IPS-18a (cell line): ENCODE data around the gene ICAM5.
"Not testable (repeated sequence)": the region's sequence is repeated elsewhere in the genome, so short reads cannot be mapped to it uniquely, and the experiment has no call there.

ENCODE experiments used
- H3K27ac ChIP-seq: one replicate; pipeline ENCODE4 v1.5.1; 2013; ENCODE audit warnings: low read length
- H3K27me3 ChIP-seq: one replicate; pipeline ENCODE4 v1.6.1; 2013; ENCODE audit warnings: mild to moderate bottlenecking, low read length; ENCODE audit not compliant: control insufficient read depth, insufficient read depth
- H3K36me3 ChIP-seq: one replicate; pipeline ENCODE4 v1.6.1; 2013; ENCODE audit warnings: low read depth, low read length; ENCODE audit not compliant: control insufficient read depth
- H3K4me1 ChIP-seq: one replicate; pipeline ENCODE4 v1.6.1; 2013; ENCODE audit warnings: low read depth, low read length; ENCODE audit not compliant: control insufficient read depth
- H3K4me3 ChIP-seq: one replicate; pipeline ENCODE4 v1.5.1; 2013; ENCODE audit warnings: low read length
- H3K9ac ChIP-seq: one replicate; pipeline ENCODE4 v1.6.1; 2013; ENCODE audit warnings: mild to moderate bottlenecking, low read length, moderate library complexity
- H3K9me3 ChIP-seq: one replicate; pipeline ENCODE4 v1.6.1; 2013; ENCODE audit warnings: low read depth, low read length; ENCODE audit not compliant: control insufficient read depth

Gene ICAM5

DNA sequence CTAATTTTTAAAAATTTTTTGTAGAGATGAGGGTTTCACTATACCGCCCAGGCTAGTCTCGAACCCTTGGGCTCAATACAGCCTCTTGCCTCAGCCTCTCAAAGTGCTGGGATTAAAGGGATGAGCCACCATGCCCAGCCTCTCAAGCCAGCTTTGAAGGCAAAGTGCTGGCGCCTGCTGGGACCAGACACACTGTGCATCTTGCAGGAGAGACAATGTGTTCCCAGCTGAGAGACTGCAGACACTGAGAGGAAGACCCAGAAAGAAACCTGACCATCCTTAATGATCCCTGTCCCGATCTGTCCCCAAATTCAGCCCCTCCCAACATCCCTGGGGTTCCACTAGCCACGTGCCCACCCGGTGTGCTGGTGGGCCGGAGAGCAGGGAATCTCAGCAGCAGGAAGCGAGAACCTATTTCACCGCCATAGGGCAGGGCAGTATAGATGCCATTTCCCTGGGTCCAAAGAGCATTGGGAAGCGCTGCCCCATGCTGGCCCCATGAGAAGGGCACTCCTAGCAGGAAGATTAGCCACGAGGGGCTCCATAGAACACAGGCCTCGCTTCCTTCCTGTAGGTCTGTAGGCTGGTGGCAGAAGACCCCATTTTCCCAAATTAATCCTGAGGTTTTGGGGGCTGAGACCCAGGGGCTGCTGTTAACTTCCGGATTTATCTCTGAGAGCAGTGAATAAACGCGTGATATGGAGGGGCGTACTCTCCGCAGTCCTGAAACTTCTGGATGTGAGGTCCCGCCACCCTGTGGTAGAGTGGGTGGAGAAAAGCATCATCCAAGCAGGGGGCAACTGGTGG, 42.6 kb downstream of the ICAM5 start:
- H3K36me3 ChIP-seq, result peaks cover 31% of the 10 kb centered on the region
- H3K4me3 ChIP-seq, result peak overlapping the region; percentile 92
- peaks cover 13% of the 10 kb centered on the region for H3K4me1 ChIP-seq
- peak overlapping the region; percentile 84 for H3K27ac ChIP-seq
- peaks cover 9% of the 10 kb centered on the region for H3K27me3 ChIP-seq
- H3K9ac ChIP-seq, result peak overlapping the region; percentile 90
- no peaks in the 10 kb centered on the region for H3K9me3 ChIP-seq

DNA sequence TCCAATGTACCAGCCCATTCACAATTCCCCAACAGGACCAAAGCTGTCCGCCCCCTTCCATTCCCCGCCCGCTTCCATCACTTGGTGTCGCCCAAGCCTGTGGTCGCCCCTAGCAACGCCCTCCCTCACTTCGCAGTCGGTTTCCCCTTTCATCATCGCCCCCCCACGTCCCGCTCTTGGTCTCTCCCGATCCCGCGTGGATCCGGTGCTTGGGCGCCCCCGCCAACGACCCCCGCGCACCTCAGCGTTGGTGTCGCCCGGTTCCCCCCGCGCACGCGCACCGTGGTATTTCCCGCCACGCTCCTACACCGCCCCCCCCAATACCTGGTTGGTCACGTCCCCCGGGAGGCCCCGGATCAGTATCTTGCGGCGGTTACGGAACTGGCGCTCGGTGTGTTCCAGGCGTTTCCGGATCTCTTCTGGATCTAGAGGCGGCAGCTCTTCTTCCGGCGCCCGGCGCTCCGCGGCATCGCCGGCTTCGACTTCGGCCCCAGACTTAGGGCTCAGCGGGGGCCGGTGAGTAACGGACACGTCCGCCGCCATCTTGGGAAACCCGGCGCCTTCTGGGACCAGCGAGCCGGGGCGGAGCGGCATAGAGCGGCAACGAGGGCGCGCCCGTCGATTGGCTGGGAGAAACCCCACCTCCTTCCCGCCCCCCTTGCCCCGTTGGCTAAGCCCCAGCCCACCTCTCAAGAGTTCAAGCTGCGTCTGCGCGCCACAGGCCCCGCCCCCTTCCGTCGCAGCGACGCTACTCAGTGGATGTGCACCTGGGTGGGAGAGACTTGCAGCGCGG, 43.4 kb downstream of the ICAM5 start, which contains the start of gene RAVER1:
Gene RAVER1 (minus strand): TSS at position 565 of the 793 bp plus-strand sequence. CDS start 22 bp downstream, at position 543.
- peak within 1 kb of the TSS; percentile 90 for H3K9ac ChIP-seq
- peak within 1 kb of the TSS; percentile 84 for H3K27ac ChIP-seq
- peaks cover 23% of the 10 kb centered on the region for H3K36me3 ChIP-seq
- peak within 1 kb of the TSS; percentile 92 for H3K4me3 ChIP-seq
- H3K4me1 ChIP-seq, result peaks cover 13% of the 10 kb centered on the region
- H3K27me3 ChIP-seq, result peaks cover 9% of the 10 kb centered on the region
- H3K9me3 ChIP-seq, result no peaks in the 10 kb centered on the region

DNA sequence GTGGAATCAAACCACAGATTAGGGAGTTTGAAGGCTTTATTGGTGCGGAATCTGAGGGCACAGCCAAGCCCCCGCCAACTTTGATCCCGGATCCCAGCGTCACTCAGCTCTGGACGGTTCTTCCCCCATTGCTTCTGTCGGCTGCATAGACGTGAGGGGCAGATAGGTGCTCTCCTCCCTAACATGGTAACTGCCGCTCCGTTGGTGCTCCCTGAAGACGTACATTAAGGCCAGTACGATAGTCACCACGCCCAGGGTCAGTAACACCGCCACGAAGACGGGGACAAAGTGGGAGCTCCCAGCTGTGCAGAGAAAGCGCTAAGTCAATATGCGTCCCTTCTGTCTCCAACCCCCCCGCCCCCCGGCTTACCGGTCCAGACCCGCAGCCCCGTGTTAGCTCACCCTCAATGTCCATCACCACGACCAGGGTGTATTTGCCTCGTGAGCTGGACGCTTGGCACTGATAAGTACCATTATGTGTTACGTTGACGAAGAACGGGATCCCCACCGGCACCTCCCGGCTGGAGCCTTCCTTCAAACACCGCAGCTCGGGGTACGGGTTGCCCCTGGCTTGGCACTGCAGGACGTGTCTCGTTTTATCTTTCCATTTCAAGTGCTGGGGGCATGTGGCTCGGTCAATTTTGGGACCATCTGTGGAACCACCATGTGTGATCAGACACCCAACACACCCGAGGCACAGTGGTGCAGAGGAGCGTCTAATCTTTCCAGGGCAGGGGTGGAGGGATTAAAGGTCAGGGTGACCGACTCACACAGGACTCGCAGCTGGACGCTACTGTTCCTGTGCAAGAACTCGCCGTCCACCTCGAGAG, 44.2 kb downstream of the ICAM5 start:
- Histone ChIP-seq H3K27ac (no peak overlapping the region), H3K9ac (peak overlapping the region; percentile 90), H3K4me3 (peak overlapping the region; percentile 92), H3K4me1 (peaks cover 13% of the 10 kb centered on the region), H3K9me3 (no peaks in the 10 kb centered on the region), H3K36me3 (peaks cover 16% of the 10 kb centered on the region), H3K27me3 (peaks cover 9% of the 10 kb centered on the region)

DNA sequence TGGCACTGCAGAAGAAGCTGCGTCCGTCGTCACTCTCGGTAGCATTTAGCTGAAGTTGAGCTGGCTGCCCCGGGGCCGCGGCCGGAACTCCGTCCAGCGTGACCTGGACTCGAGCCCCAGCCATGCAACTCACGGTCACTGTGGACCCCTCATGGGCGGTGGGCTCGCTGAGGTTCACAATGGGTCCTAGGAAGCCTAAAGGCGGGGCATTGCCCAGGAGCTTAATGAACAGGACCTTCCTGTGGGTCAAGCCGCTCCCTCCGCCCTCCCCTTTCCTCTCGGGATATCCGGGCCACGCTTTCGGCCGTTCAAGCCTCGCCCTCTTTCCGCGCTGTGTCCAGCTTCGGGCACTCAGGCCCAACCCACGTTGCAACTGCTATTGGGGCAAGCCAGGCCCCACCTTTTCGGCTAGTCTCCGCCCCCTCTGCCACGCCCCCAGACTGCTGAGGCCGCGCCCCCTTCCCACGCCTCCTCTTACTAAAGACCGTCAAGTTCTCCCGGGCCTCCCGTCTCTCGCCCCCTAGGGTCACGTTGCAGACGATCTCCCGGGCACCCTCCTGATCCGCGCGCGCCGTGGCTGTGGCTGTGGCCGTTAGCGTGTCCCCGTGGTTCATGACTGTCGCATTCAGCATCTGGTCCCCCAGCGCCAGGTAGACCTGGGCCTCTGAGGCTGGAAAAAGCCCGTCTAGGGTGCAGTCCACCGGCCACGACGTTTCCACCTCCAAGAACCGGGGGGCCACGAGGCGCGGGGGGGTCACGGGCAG, 45.0 kb downstream of the ICAM5 start:
- Histone ChIP-seq H3K4me1 (peaks cover 20% of the 10 kb centered on the region), H3K27me3 (peaks cover 9% of the 10 kb centered on the region), H3K9ac (peak overlapping the region; percentile 12), H3K36me3 (peaks cover 8% of the 10 kb centered on the region), H3K27ac (no peak overlapping the region), H3K9me3 (no peaks in the 10 kb centered on the region), H3K4me3 (peak overlapping the region; percentile 92)

DNA sequence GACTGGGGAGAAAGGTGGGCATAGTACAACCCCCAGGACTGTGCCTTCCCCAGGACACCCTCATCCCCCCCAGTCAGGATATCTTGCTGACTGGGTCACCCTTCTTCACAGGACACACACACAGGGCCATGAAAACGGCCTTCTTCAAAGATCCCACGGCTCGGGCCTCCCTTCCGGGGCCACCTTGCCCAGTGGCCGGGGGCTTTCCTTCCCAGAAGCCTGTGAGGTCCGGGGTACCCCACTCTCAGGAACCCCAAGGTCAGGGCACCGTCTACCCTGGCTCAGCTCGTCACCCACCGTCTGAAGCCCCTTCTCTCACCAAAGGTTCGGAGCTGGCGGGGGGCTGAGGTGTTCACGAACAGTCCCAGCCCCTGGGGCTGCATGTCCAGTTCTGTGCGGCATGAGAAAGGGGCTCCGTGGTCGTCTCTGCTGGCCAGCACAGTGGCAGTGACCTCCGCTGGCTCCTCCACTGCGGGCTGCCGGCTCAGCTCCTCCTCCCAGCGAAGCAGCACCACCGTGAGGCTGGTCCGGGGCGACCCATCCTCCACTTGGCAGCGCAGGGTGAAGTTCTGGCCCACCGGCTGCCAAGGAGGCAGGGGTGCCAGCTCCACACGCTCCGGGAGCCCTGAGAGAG, 45.7 kb downstream of the ICAM5 start:
- Histone ChIP-seq H3K9me3 (no peaks in the 10 kb centered on the region), H3K9ac (no peak overlapping the region), H3K36me3 (peaks cover 2% of the 10 kb centered on the region), H3K27ac (no peak overlapping the region), H3K27me3 (peaks cover 9% of the 10 kb centered on the region), H3K4me3 (peak overlapping the region; percentile 92), H3K4me1 (peaks cover 20% of the 10 kb centered on the region)

DNA sequence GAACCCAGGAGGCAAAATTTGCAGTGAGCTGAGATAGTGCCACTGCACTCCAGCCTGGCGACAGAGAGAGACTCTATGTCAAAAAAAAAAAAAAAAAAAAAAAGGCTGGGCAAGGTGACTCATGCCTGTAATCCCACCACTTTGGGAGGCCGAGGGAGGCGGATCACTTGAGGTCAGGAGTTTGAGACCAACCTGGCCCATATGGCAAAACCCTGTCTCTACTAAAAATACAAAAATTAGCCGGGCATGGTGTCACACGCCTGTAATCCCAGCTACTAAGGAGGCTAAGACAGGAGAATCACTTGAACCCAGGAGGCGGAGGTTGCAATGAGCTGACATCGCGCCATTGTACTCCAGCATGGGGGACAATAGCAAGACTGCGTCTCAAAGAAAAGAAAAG, 47.0 kb downstream of the ICAM5 start:
- not testable (repeated sequence) for H3K9ac ChIP-seq, H3K27me3 ChIP-seq, H3K27ac ChIP-seq, H3K36me3 ChIP-seq, H3K9me3 ChIP-seq, H3K4me3 ChIP-seq
- H3K4me1 ChIP-seq, result peaks cover 20% of the 10 kb centered on the region

DNA sequence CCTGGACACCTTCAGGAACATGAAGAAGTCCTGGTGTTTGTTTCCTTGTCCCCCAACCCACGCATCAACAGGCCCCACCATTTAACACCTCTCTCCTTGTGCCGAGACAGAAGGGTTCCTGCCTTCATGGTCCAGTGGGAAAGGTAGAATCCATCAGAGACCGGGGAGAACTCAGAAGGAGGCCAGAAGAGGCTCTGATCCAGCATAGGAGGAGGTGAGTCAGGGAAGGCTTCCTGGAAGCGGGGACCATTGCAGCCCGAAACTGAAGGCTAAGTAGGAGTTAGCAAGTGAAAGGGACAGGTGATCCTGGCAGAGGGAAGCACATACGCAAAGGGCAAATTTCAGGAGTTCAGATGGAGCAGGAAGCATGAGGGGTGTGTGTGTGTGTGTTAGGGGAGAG, 49.2 kb downstream of the ICAM5 start:
- Histone ChIP-seq H3K9me3 (no peaks in the 10 kb centered on the region), H3K27ac (no peak overlapping the region), H3K36me3 (no peaks in the 10 kb centered on the region), H3K4me3 (no peak overlapping the region), H3K9ac (no peak overlapping the region), H3K27me3 (peaks cover 8% of the 10 kb centered on the region), H3K4me1 (peaks cover 12% of the 10 kb centered on the region)

DNA sequence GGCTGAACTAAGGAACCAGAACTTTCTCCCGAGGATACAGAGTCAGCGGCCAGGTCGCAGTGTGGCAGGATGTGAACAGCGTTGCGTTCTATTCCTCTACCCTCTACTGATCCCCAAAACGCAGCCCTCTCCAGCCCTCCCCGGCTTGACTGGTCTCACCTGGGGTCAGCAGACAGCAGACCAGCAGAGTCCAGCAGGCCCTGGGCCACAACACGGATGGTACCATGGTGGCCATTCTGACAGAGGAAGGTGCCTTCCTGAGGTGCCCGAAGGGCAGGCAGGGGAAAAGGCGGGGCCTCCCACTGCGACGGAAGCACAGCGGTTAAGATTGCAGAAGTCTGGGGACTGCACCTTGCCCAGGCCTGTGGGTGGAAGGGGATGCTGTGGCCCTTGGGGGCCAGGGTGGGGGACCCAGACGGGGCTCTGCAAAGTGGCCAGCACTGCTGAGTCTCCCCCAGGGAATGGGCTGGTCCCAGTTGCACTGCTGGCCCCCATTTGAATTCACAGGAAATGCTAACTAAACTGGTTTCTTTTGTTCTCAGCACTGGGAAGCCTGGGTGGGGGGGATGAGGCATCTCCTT, 49.7 kb downstream of the ICAM5 start, which contains the start of gene ICAM3:
Gene ICAM3 (minus strand): TSS at position 245 of the 581 bp plus-strand sequence. CDS start 10 bp downstream, at position 235.
- peaks cover 3% of the 10 kb centered on the region for H3K27me3 ChIP-seq
- no peak within 1 kb of the TSS for H3K4me3 ChIP-seq
- H3K27ac ChIP-seq, result no peak within 1 kb of the TSS
- H3K9me3 ChIP-seq, result no peaks in the 10 kb centered on the region
- H3K36me3 ChIP-seq, result no peaks in the 10 kb centered on the region
- peaks cover 7% of the 10 kb centered on the region for H3K4me1 ChIP-seq
- no peak within 1 kb of the TSS for H3K9ac ChIP-seq

DNA sequence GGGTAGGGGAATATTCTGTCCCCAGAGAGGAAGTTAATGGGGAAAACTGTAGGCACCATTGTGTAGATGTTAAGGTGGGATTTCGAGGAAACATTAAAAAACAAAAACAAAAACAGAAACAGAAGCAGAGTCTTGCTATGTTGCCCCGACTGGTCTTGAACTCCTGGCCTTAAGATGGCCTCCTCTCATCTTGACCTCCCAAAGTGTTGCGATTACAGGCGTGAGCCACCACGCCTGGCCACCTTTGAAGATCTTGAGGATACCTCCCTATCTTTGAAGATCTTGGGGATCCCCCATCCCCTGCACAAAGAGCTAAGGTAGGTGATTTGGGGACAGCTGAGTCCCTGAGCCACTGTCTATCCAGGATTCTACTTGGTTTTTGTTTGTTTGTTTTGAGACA, 50.2 kb downstream of the ICAM5 start:
- Histone ChIP-seq H3K27me3 (no peaks in the 10 kb centered on the region), H3K4me3 (no peak overlapping the region), H3K9me3 (no peaks in the 10 kb centered on the region), H3K9ac (no peak overlapping the region), H3K4me1 (peaks cover 7% of the 10 kb centered on the region), H3K36me3 (no peaks in the 10 kb centered on the region), H3K27ac (no peak overlapping the region)

DNA sequence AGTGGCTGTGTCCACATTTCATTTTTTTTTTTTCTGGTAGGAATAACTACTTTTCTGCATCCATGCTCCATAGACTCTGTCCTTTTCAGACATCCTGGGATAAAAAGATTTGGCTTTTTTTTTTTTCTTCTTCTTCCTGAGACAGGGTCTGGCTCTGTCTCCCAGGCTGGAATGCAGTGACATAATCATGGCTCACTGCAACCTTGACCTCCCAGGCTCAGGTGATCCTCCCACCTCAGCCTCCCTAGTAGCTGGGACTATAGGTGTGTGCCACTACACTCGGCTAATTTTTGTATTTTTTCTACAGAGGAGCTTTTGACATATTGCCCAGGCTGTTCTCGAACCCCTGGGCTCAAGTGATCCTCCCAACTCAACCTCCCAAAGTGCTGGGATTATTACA, 53.7 kb downstream of the ICAM5 start:
- no peaks in the 10 kb centered on the region for H3K27me3 ChIP-seq
- H3K27ac ChIP-seq, result no peak overlapping the region
- H3K36me3 ChIP-seq, result no peaks in the 10 kb centered on the region
- H3K4me1 ChIP-seq, result peaks cover 7% of the 10 kb centered on the region
- no peak overlapping the region for H3K9ac ChIP-seq
- no peaks in the 10 kb centered on the region for H3K9me3 ChIP-seq
- no peak overlapping the region for H3K4me3 ChIP-seq
